Natural killer cell (primary cell): Measurements from ENCODE around the gene LRP5. TPM values are rescaled to one million over a fixed set of nuclear protein-coding genes. Genes with fewer than 3 reads are reported as not detected.

Experiments
- ATAC-seq, 3 donors: fragments of 150-1000 bp in 2 of 3; fragments of 200-7000 bp in 1 of 3; cut with Tn5 transposase; 1 replicate in 1 of 3; 2 replicates in 2 of 3; pipeline ENCODE4 v1.10.0; 2021; ENCODE audit warnings: mild to moderate bottlenecking in 2 of 3, moderate library complexity in 2 of 3
- DNase-seq, 2 donors: peaks; one replicate each; pipeline versions ENCODE4 v3.0.0 to v3.0.0-alpha.2; 2013 to 2021; ENCODE audit warnings: mixed read lengths in 1 of 2
- H3K27ac ChIP-seq: one replicate; pipeline ENCODE4 v1.5.1; 2013; ENCODE audit warnings: mild to moderate bottlenecking, low read length
- H3K27me3 ChIP-seq: one replicate; pipeline ENCODE4 v1.6.1; 2013; ENCODE audit warnings: low read length; ENCODE audit not compliant: control insufficient read depth, insufficient read depth
- H3K36me3 ChIP-seq: one replicate; pipeline ENCODE4 v1.6.1; 2013; ENCODE audit warnings: low read length; ENCODE audit not compliant: control insufficient read depth, insufficient read depth
- H3K4me1 ChIP-seq: one replicate; pipeline ENCODE4 v1.6.1; 2013; ENCODE audit warnings: low read length; ENCODE audit not compliant: control insufficient read depth, insufficient read depth
- H3K4me3 ChIP-seq: one replicate; pipeline ENCODE4 v1.5.1; 2013; ENCODE audit warnings: low read length
- H3K9me3 ChIP-seq: one replicate; pipeline ENCODE4 v1.6.1; 2013; ENCODE audit warnings: low read length; ENCODE audit not compliant: control insufficient read depth, insufficient read depth
- H3K27ac Mint-ChIP-seq, 2 donors: one replicate each; pipeline ENCODE4 v1.8.0; 2022; ENCODE audit warnings: mild to moderate bottlenecking in 2 of 2, mixed read lengths in 2 of 2, moderate library complexity in 1 of 2
- H3K27me3 Mint-ChIP-seq, 2 donors: one replicate each; pipeline ENCODE4 v1.8.0; 2022; ENCODE audit warnings: low read depth in 2 of 2, mixed read lengths in 2 of 2
- H3K36me3 Mint-ChIP-seq: one replicate; pipeline ENCODE4 v1.8.0; 2022; ENCODE audit warnings: mixed read lengths
- H3K4me1 Mint-ChIP-seq, 2 donors: one replicate each; pipeline ENCODE4 v1.8.0; 2022; ENCODE audit warnings: mixed read lengths in 2 of 2
- H3K4me3 Mint-ChIP-seq: one replicate; pipeline ENCODE4 v1.8.0; 2022; ENCODE audit warnings: mild to moderate bottlenecking, moderate library complexity, mixed read lengths
- H3K9me3 Mint-ChIP-seq, 2 donors: one replicate each; pipeline ENCODE4 v1.8.0; 2022; ENCODE audit warnings: mixed read lengths in 2 of 2
- CTCF ChIP-seq: fragments of 200-600 bp; IDR thresholded peaks from one replicate; pipeline ENCODE4 v1.8.0; 2022; ENCODE audit warnings: antibody characterized with exemption
- WGBS: methylation state at CpG from one replicate; pipeline ENCODE4 v1.1.7; 2013; ENCODE audit warnings: missing lambda C conversion rate; ENCODE audit not compliant: insufficient coverage; 5-methylcytosine and 5-hydroxymethylcytosine counted together
- intact Hi-C: fragments of 100-400 bp; cut with micrococcal nuclease; formaldehyde crosslinking; loops from one replicate; pipeline ENCODE4 v1.14.2; 2022
- total RNA-seq, 4 donors: library from RNA; stranded (reverse); fragments of 120-200 nt in 1 of 4; gene quantifications; one replicate each; pipeline versions ENCODE4 v1.2.3 to v1.2.4, GENCODE V29; 2013 to 2022

The LRP5 gene
- total RNA-seq, 3 donors from 2014 or later (not counting 1 experiment from before 2014, with no cell fraction given) = 0.36 to 1.3 (median 0.89) TPM

GRCh38 chr11:68406324-68407313 lies 94.2 kb downstream of the LRP5 start:
- intact Hi-C loops = no loop called here
- no peaks in the 10 kb centered on the region for H3K4me1 ChIP-seq
- H3K9me3 ChIP-seq = no peaks in the 10 kb centered on the region
- Mint-ChIP-seq H3K4me1 (no peaks in the 10 kb centered on the region), H3K4me3 (no peak overlapping the region), H3K9me3 (no peaks in the 10 kb centered on the region), H3K36me3 (no peaks in the 10 kb centered on the region), H3K27ac (no peak overlapping the region), H3K27me3 (no peaks in the 10 kb centered on the region)
- H3K4me3 ChIP-seq = no peak overlapping the region
- H3K27me3 ChIP-seq = no peaks in the 10 kb centered on the region
- H3K27ac ChIP-seq = no peak overlapping the region
- H3K36me3 ChIP-seq = no peaks in the 10 kb centered on the region
- TF ChIP-seq CTCF = no peak
- DNase-seq (no peak), ATAC-seq (no peak)
- WGBS = 91% methylated on average over 34 of the region's 34 CpGs

GRCh38 chr11:68408512-68408911 lies 96.1 kb downstream of the LRP5 start:
- no peaks in the 10 kb centered on the region for H3K36me3 ChIP-seq
- intact Hi-C loops = no loop called here
- ATAC-seq = no peak

DNA sequence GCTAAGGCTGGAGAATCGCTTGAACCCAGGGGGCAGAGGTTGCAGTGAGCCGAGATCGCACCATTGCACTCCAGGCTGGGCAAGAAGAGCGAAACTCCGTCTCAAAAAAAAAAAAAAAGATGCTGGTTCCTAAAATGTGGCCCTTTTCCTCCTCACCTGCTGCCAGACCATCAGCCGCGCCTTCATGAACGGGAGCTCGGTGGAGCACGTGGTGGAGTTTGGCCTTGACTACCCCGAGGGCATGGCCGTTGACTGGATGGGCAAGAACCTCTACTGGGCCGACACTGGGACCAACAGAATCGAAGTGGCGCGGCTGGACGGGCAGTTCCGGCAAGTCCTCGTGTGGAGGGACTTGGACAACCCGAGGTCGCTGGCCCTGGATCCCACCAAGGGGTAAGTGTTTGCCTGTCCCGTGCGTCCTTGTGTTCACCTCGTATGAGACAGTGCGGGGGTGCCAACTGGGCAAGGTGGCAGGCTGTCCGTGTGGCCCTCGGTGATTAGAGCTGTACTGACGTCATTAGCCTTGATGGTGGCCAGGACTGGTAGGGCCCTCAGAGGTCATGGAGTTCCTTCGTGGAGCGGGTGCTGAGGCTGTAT lies 97.5 kb downstream of the LRP5 start:
- Mint-ChIP-seq H3K9me3 (no peaks in the 10 kb centered on the region), H3K36me3 (no peaks in the 10 kb centered on the region), H3K4me1 (no peaks in the 10 kb centered on the region), H3K27ac (no peak overlapping the region), H3K4me3 (no peak overlapping the region), H3K27me3 (no peaks in the 10 kb centered on the region)
- intact Hi-C loops = no loop called here
- ATAC-seq (no peak), DNase-seq (no peak)
- 92% methylated on average over 30 of the region's 30 CpGs for WGBS
- no peaks in the 10 kb centered on the region for H3K4me1 ChIP-seq
- no peaks in the 10 kb centered on the region for H3K27me3 ChIP-seq
- H3K36me3 ChIP-seq = no peaks in the 10 kb centered on the region
- no peak overlapping the region for H3K4me3 ChIP-seq
- H3K9me3 ChIP-seq = no peaks in the 10 kb centered on the region
- H3K27ac ChIP-seq = no peak overlapping the region
- TF ChIP-seq CTCF = no peak

More at GRCh38 chr11:68408512-68408911, 96.1 kb downstream of the LRP5 start:
- H3K27me3 ChIP-seq = no peaks in the 10 kb centered on the region
- WGBS = 98% methylated on average over 8 of the region's 9 CpGs
- Mint-ChIP-seq H3K27ac (no peak overlapping the region), H3K36me3 (no peaks in the 10 kb centered on the region), H3K9me3 (no peaks in the 10 kb centered on the region), H3K4me1 (no peaks in the 10 kb centered on the region), H3K27me3 (no peaks in the 10 kb centered on the region), H3K4me3 (no peak overlapping the region)
- H3K27ac ChIP-seq = no peak overlapping the region
- H3K9me3 ChIP-seq = no peaks in the 10 kb centered on the region
- H3K4me3 ChIP-seq = no peak overlapping the region
- TF ChIP-seq CTCF = no peak
- no peaks in the 10 kb centered on the region for H3K4me1 ChIP-seq
- DNase-seq = no peak
